ENCODE data around the gene RNF112. TPM values are rescaled to one million over a fixed set of nuclear protein-coding genes. Genes with fewer than 3 reads are reported as not detected.

The RNF112 gene
- total RNA-seq, 4 donors from 2014 or later: 2.3 to 5.4 (median 4.3) TPM

GRCh38 chr17:19369846-19370492, 41.1 kb upstream of the RNF112 start:
- peak overlapping the region in 2 of 4 donors; percentile 9 to 14 for H3K27ac ChIP-seq (replicated peaks in 1 of 4)
- WGBS: 78% methylated on average over 11 of the region's 12 CpGs

GRCh38 chr17:19370493-19370960, 40.5 kb upstream of the RNF112 start:
- no peak overlapping the region for H3K27ac ChIP-seq (replicated peaks in 1 of 4)
- H3K36me3 ChIP-seq: no peaks in the 10 kb centered on the region
- no peak overlapping the region for H3K4me3 ChIP-seq
- WGBS: 58% methylated on average over 6 of the region's 7 CpGs
- no peak for TF ChIP-seq POLR2A (IDR thresholded peaks at IDR 0.05; ENCODE audit: low read depth)
- peak in 1 of 2 donors; percentile 8 for TF ChIP-seq POLR2AphosphoS5 (IDR thresholded peaks at IDR 0.05)
- H3K4me1 ChIP-seq: peaks cover 14 to 18% (median 15%) of the 10 kb centered on the region in 4 donors
- H3K27me3 ChIP-seq: no peaks in the 10 kb centered on the region
- intact Hi-C loops (cut with DNase I): no loop called here
- H3K9me3 ChIP-seq: no peaks in the 10 kb centered on the region
- DNase-seq (ENCODE audit: extremely low spot score): no peak

More at GRCh38 chr17:19369846-19370492, 41.1 kb upstream of the RNF112 start:
- DNase-seq (ENCODE audit: extremely low spot score): no peak
- Histone ChIP-seq H3K36me3 (no peaks in the 10 kb centered on the region), H3K27me3 (no peaks in the 10 kb centered on the region), H3K9me3 (no peaks in the 10 kb centered on the region), H3K4me1 (peaks cover 14 to 18% (median 15%) of the 10 kb centered on the region in 4 donors), H3K4me3 (no peak overlapping the region)
- intact Hi-C loops (cut with DNase I): loop anchor here (10.0 kb wide), 2 partner anchors 135 to 395 kb away; no protein-coding TSS in a partner anchor
- TF ChIP-seq EP300 (IDR thresholded peaks at IDR 0.05) (no peak), POLR2AphosphoS5 (IDR thresholded peaks at IDR 0.05) (no peak)

GRCh38 chr17:19371259-19372010, 39.6 kb upstream of the RNF112 start:
- Histone ChIP-seq H3K4me1 (peaks cover 14 to 21% (median 17%) of the 10 kb centered on the region in 4 donors), H3K9me3 (no peaks in the 10 kb centered on the region), H3K27me3 (no peaks in the 10 kb centered on the region), H3K4me3 (no peak overlapping the region), H3K27ac (replicated peaks in 1 of 4) (no peak overlapping the region), H3K36me3 (no peaks in the 10 kb centered on the region)
- no peak for DNase-seq (ENCODE audit: extremely low spot score)
- no peak for TF ChIP-seq POLR2A (IDR thresholded peaks at IDR 0.05; ENCODE audit: low read depth)
- no peak for TF ChIP-seq EP300 (IDR thresholded peaks at IDR 0.05)
- TF ChIP-seq POLR2AphosphoS5 (IDR thresholded peaks at IDR 0.05): no peak
- TF ChIP-seq, protein P1, sequence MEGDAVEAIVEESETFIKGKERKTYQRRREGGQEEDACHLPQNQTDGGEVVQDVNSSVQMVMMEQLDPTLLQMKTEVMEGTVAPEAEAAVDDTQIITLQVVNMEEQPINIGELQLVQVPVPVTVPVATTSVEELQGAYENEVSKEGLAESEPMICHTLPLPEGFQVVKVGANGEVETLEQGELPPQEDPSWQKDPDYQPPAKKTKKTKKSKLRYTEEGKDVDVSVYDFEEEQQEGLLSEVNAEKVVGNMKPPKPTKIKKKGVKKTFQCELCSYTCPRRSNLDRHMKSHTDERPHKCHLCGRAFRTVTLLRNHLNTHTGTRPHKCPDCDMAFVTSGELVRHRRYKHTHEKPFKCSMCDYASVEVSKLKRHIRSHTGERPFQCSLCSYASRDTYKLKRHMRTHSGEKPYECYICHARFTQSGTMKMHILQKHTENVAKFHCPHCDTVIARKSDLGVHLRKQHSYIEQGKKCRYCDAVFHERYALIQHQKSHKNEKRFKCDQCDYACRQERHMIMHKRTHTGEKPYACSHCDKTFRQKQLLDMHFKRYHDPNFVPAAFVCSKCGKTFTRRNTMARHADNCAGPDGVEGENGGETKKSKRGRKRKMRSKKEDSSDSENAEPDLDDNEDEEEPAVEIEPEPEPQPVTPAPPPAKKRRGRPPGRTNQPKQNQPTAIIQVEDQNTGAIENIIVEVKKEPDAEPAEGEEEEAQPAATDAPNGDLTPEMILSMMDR (IDR thresholded peaks at IDR 0.05): no peak
- WGBS: 90% methylated on average over 7 of the region's 7 CpGs
- intact Hi-C loops (cut with DNase I): no loop called here

DNA sequence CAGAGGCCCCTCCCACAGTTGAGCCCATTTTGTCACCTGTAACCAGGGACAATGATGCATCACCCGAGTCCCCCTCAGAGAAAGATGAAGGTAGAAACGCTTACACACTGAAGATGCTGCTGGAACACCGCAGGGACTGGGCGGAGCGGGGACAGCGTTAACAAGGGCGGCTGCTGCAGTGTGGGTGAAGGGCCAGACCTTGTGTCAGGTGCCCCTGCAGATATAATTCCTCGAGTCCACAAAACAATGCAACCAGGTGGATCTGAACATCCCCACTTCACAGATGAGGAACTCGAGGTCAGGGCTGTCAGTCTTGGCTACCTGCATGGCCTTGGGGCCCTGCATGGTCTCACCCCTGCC, 39.0 kb upstream of the RNF112 start:
- Histone ChIP-seq H3K27me3 (no peaks in the 10 kb centered on the region), H3K4me1 (peaks cover 20 to 26% (median 23%) of the 10 kb centered on the region in 4 donors), H3K36me3 (no peaks in the 10 kb centered on the region), H3K27ac (replicated peaks in 1 of 4) (no peak overlapping the region), H3K4me3 (no peak overlapping the region), H3K9me3 (no peaks in the 10 kb centered on the region)
- 79% methylated on average over 9 of the region's 9 CpGs for WGBS
- intact Hi-C loops (cut with DNase I): no loop called here
- DNase-seq (ENCODE audit: extremely low spot score): no peak
- no peak for TF ChIP-seq POLR2A (IDR thresholded peaks at IDR 0.05; ENCODE audit: low read depth)
- TF ChIP-seq EP300 (IDR thresholded peaks at IDR 0.05): no peak
- TF ChIP-seq, protein P1 (IDR thresholded peaks at IDR 0.05): no peak
- TF ChIP-seq POLR2AphosphoS5 (IDR thresholded peaks at IDR 0.05): no peak

- DNase-seq (ENCODE audit: extremely low spot score): no peak
- no peaks in the 10 kb centered on the region for H3K36me3 ChIP-seq
- no peaks in the 10 kb centered on the region for H3K9me3 ChIP-seq
- no peaks in the 10 kb centered on the region for H3K27me3 ChIP-seq
- no peak overlapping the region for H3K4me3 ChIP-seq
- no peak for TF ChIP-seq POLR2AphosphoS5 (IDR thresholded peaks at IDR 0.05)
- no peak overlapping the region for H3K27ac ChIP-seq (replicated peaks in 1 of 4)
- WGBS: 80% methylated on average over 12 of the region's 12 CpGs
- H3K4me1 ChIP-seq: peaks cover 23 to 30% (median 26%) of the 10 kb centered on the region in 4 donors
- intact Hi-C loops (cut with DNase I): no loop called here
Observed at GRCh38 chr17:19372439-19372838, 38.6 kb upstream of the RNF112 start.

GRCh38 chr17:19372866-19373504, 38.0 kb upstream of the RNF112 start:
- 87% methylated on average over 8 of the region's 8 CpGs for WGBS
- intact Hi-C loops (cut with DNase I): no loop called here

More at GRCh38 chr17:19372866-19373504, 38.0 kb upstream of the RNF112 start:
- H3K27ac ChIP-seq (replicated peaks in 1 of 4): no peak overlapping the region
- H3K4me3 ChIP-seq: no peak overlapping the region
- no peaks in the 10 kb centered on the region for H3K27me3 ChIP-seq
- DNase-seq (ENCODE audit: extremely low spot score): no peak
- TF ChIP-seq, protein P1 (IDR thresholded peaks at IDR 0.05): no peak
- TF ChIP-seq EP300 (IDR thresholded peaks at IDR 0.05): no peak
- no peak for TF ChIP-seq POLR2AphosphoS5 (IDR thresholded peaks at IDR 0.05)
- no peak for TF ChIP-seq POLR2A (IDR thresholded peaks at IDR 0.05; ENCODE audit: low read depth)
- no peaks in the 10 kb centered on the region for H3K36me3 ChIP-seq
- peaks cover 23 to 30% (median 26%) of the 10 kb centered on the region in 4 donors for H3K4me1 ChIP-seq
- no peaks in the 10 kb centered on the region for H3K9me3 ChIP-seq
